Neural progenitor cell (in vitro differentiated cells): ENCODE results near the gene PRRT4. TPM values are rescaled to one million over a fixed set of nuclear protein-coding genes. Genes with fewer than 3 reads are reported as not detected.

ENCODE experiments used
- DNase-seq: peaks from one replicate; pipeline ENCODE4 v3.0.0-alpha.2; 2016; ENCODE audit warnings: low spot score
- H2AFZ ChIP-seq: fragments of 200-600 bp; sonication (generic); replicated peaks from 2 replicates; pipeline ENCODE4 v1.6.1; 2016; ENCODE audit warnings: antibody characterized with exemption
- H3F3A ChIP-seq: fragments of 200-600 bp; sonication (generic); 2 replicates; pipeline ENCODE4 v1.6.1; 2016; ENCODE audit warnings: antibody characterized with exemption, low read depth
- H3K27ac ChIP-seq: fragments of 200-600 bp; sonication (generic); 2 replicates; pipeline ENCODE4 v1.5.1; 2016; ENCODE audit warnings: mild to moderate bottlenecking
- H3K27me3 ChIP-seq: fragments of 200-600 bp; sonication (generic); 2 replicates; pipeline ENCODE4 v1.6.1; 2016; ENCODE audit warnings: mild to moderate bottlenecking, moderate library complexity
- H3K36me3 ChIP-seq: fragments of 200-600 bp; sonication (generic); 2 replicates; pipeline ENCODE4 v1.5.1; 2016
- H3K4me1 ChIP-seq: fragments of 200-600 bp; sonication (generic); 2 replicates; pipeline ENCODE4 v1.6.1; 2016; ENCODE audit warnings: mixed run types
- H3K4me2 ChIP-seq: fragments of 200-600 bp; sonication (generic); 2 replicates; pipeline ENCODE4 v1.6.1; 2016
- H3K4me3 ChIP-seq: fragments of 200-600 bp; sonication (generic); 2 replicates; pipeline ENCODE4 v1.5.1; 2016
- H3K79me2 ChIP-seq: fragments of 200-600 bp; sonication (generic); 2 replicates; pipeline ENCODE4 v1.6.1; 2016; ENCODE audit warnings: low read depth
- H3K9ac ChIP-seq: fragments of 200-600 bp; sonication (generic); 2 replicates; pipeline ENCODE4 v1.6.1; 2016
- H3K9me3 ChIP-seq: fragments of 200-600 bp; sonication (generic); 2 replicates; pipeline ENCODE4 v1.5.1; 2016; ENCODE audit warnings: low read depth
- H4K20me1 ChIP-seq: fragments of 200-600 bp; sonication (generic); 2 replicates; pipeline ENCODE4 v1.6.1; 2016; ENCODE audit warnings: low read depth
- H3K27ac Mint-ChIP-seq: 3 replicates; pipeline ENCODE4 v1.8.0; 2021; ENCODE audit warnings: mixed read lengths
- H3K27me3 Mint-ChIP-seq: 2 replicates; pipeline ENCODE4 v1.8.0; 2022; ENCODE audit warnings: low read depth, mild to moderate bottlenecking, inconsistent platforms, moderate library complexity, mixed read lengths; ENCODE audit not compliant: insufficient read depth
- H3K36me3 Mint-ChIP-seq: 3 replicates; pipeline ENCODE4 v1.8.0; 2021; ENCODE audit warnings: mixed read lengths
- H3K4me1 Mint-ChIP-seq: 3 replicates; pipeline ENCODE4 v1.8.0; 2021; ENCODE audit warnings: mixed read lengths
- H3K4me3 Mint-ChIP-seq: 3 replicates; pipeline ENCODE4 v1.8.0; 2021; ENCODE audit warnings: mild to moderate bottlenecking, moderate library complexity, mixed read lengths
- H3K9me3 Mint-ChIP-seq: 3 replicates; pipeline ENCODE4 v1.8.0; 2020; ENCODE audit warnings: mixed read lengths
- CTCF ChIP-seq: fragments of 200-600 bp; sonication (generic); IDR thresholded peaks from 2 replicates; pipeline ENCODE4 v1.5.1; 2017; ENCODE audit warnings: antibody characterized with exemption, mild to moderate bottlenecking
- EZH2 ChIP-seq: fragments of 200-600 bp; sonication (generic); IDR thresholded peaks from 2 replicates; pipeline ENCODE4 v1.6.1; 2017; ENCODE audit warnings: antibody characterized with exemption, mild to moderate bottlenecking, moderate library complexity
- EZH2phosphoT487 ChIP-seq: fragments of 200-600 bp; sonication (generic); IDR thresholded peaks from 2 replicates; pipeline ENCODE4 v1.6.1; 2017; ENCODE audit warnings: antibody characterized with exemption
- total RNA-seq: library from RNA; depleted of rRNA; stranded (reverse); fragments of >200 nt; gene quantifications from 2 replicates; pipeline ENCODE4 v1.2.3, GENCODE V29; 2015; ENCODE audit warnings: low replicate concordance

PRRT4 gene
- total RNA-seq, 1 donor from 2014 or later = not detected

- Histone ChIP-seq H4K20me1 (peaks cover 8% of the 10 kb centered on the region), H3K9me3 (no peaks in the 10 kb centered on the region), H3K4me3 (no peak overlapping the region), H3K79me2 (no peaks in the 10 kb centered on the region), H3F3A (peaks cover 5% of the 10 kb centered on the region), H3K9ac (no peak overlapping the region), H3K4me2 (no peak overlapping the region), H3K27ac (no peak overlapping the region), H3K36me3 (no peaks in the 10 kb centered on the region), H2AFZ (no peak overlapping the region), H3K4me1 (peaks cover 7% of the 10 kb centered on the region), H3K27me3 (no peaks in the 10 kb centered on the region)
- Mint-ChIP-seq H3K36me3 (peaks cover 32% of the 10 kb centered on the region), H3K4me3 (no peak overlapping the region), H3K4me1 (no peaks in the 10 kb centered on the region), H3K27me3 (no peaks in the 10 kb centered on the region), H3K9me3 (no peaks in the 10 kb centered on the region), H3K27ac (no peak overlapping the region)
- DNase-seq = no peak
- TF ChIP-seq CTCF (no peak), EZH2phosphoT487 (no peak), EZH2 (no peak)
Observed at GRCh38 chr7:128307061-128307460, 54.4 kb downstream of the PRRT4 start.

GRCh38 chr7:128304212-128304611 lies 57.3 kb downstream of the PRRT4 start:
- Histone ChIP-seq H3K36me3 (no peaks in the 10 kb centered on the region), H4K20me1 (no peaks in the 10 kb centered on the region), H3K9me3 (no peaks in the 10 kb centered on the region), H3F3A (peaks cover under 1% of the 10 kb centered on the region), H3K4me2 (no peak overlapping the region), H3K27ac (no peak overlapping the region), H3K4me1 (peaks cover 4% of the 10 kb centered on the region), H3K9ac (no peak overlapping the region), H3K79me2 (no peaks in the 10 kb centered on the region), H2AFZ (no peak overlapping the region), H3K27me3 (no peaks in the 10 kb centered on the region), H3K4me3 (no peak overlapping the region)
- Mint-ChIP-seq H3K27ac (no peak overlapping the region), H3K36me3 (peaks cover 23% of the 10 kb centered on the region), H3K4me1 (peaks cover 4% of the 10 kb centered on the region), H3K27me3 (peaks cover 1% of the 10 kb centered on the region), H3K4me3 (no peak overlapping the region), H3K9me3 (no peaks in the 10 kb centered on the region)
- DNase-seq = no peak
- TF ChIP-seq EZH2phosphoT487 = no peak
- TF ChIP-seq EZH2 = no peak
- TF ChIP-seq CTCF = no peak

GRCh38 chr7:128303643-128304042 lies 57.8 kb downstream of the PRRT4 start:
- no peak overlapping the region for H3K4me3 ChIP-seq
- peaks cover 6% of the 10 kb centered on the region for H3F3A ChIP-seq
- H4K20me1 ChIP-seq = no peaks in the 10 kb centered on the region
- H3K4me1 ChIP-seq = peaks cover 10% of the 10 kb centered on the region
- Mint-ChIP-seq H3K4me3 (no peak overlapping the region), H3K4me1 (peaks cover 8% of the 10 kb centered on the region), H3K27me3 (peaks cover 3% of the 10 kb centered on the region), H3K27ac (no peak overlapping the region), H3K36me3 (peaks cover 20% of the 10 kb centered on the region), H3K9me3 (no peaks in the 10 kb centered on the region)
- no peaks in the 10 kb centered on the region for H3K27me3 ChIP-seq
- H3K36me3 ChIP-seq = no peaks in the 10 kb centered on the region
- H3K4me2 ChIP-seq = no peak overlapping the region
- TF ChIP-seq EZH2 (no peak), EZH2phosphoT487 (no peak), CTCF (no peak)
- no peak overlapping the region for H3K27ac ChIP-seq
- no peaks in the 10 kb centered on the region for H3K9me3 ChIP-seq
- H3K79me2 ChIP-seq = no peaks in the 10 kb centered on the region
- H2AFZ ChIP-seq = no peak overlapping the region
- H3K9ac ChIP-seq = no peak overlapping the region
- DNase-seq = no peak

- Histone ChIP-seq H3K4me3 (no peak overlapping the region), H4K20me1 (no peaks in the 10 kb centered on the region), H3K27me3 (no peaks in the 10 kb centered on the region), H3K9ac (no peak overlapping the region), H3K36me3 (no peaks in the 10 kb centered on the region), H3K4me2 (no peak overlapping the region), H3F3A (peaks cover 8% of the 10 kb centered on the region), H3K4me1 (peaks cover 12% of the 10 kb centered on the region), H3K9me3 (no peaks in the 10 kb centered on the region), H2AFZ (no peak overlapping the region), H3K27ac (no peak overlapping the region), H3K79me2 (no peaks in the 10 kb centered on the region)
- H3K4me3 Mint-ChIP-seq = no peak overlapping the region
- DNase-seq = no peak
- H3K9me3 Mint-ChIP-seq = no peaks in the 10 kb centered on the region
- peaks cover 8% of the 10 kb centered on the region for H3K4me1 Mint-ChIP-seq
- peaks cover 3% of the 10 kb centered on the region for H3K27me3 Mint-ChIP-seq
- TF ChIP-seq EZH2phosphoT487 (no peak), EZH2 (no peak), CTCF (no peak)
- H3K36me3 Mint-ChIP-seq = peaks cover 17% of the 10 kb centered on the region
- no peak overlapping the region for H3K27ac Mint-ChIP-seq
Observed at GRCh38 chr7:128303133-128303532, 58.4 kb downstream of the PRRT4 start.
